ENCODE measurements around the gene HLX.
A peak's percentile ranks its signal among the peaks of the same experiment; 100 is the strongest.

HLX gene

GRCh38 chr1:220894924-220895256 lies 15.6 kb downstream of the HLX start:
- DNase-seq (ENCODE audit: low read depth), result no peak
- TF ChIP-seq, protein P1, sequence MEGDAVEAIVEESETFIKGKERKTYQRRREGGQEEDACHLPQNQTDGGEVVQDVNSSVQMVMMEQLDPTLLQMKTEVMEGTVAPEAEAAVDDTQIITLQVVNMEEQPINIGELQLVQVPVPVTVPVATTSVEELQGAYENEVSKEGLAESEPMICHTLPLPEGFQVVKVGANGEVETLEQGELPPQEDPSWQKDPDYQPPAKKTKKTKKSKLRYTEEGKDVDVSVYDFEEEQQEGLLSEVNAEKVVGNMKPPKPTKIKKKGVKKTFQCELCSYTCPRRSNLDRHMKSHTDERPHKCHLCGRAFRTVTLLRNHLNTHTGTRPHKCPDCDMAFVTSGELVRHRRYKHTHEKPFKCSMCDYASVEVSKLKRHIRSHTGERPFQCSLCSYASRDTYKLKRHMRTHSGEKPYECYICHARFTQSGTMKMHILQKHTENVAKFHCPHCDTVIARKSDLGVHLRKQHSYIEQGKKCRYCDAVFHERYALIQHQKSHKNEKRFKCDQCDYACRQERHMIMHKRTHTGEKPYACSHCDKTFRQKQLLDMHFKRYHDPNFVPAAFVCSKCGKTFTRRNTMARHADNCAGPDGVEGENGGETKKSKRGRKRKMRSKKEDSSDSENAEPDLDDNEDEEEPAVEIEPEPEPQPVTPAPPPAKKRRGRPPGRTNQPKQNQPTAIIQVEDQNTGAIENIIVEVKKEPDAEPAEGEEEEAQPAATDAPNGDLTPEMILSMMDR (conservative IDR thresholded peaks at IDR 0.05; ENCODE audit: control insufficient read depth, insufficient read depth, low read depth, low read length), result no peak
- no peak overlapping the region for H3K4me3 ChIP-seq (ENCODE audit: control insufficient read depth, low read depth, low read length)

- H3K4me3 ChIP-seq (ENCODE audit: control insufficient read depth, low read depth, low read length), result no peak overlapping the region
- DNase-seq (ENCODE audit: low read depth), result no peak
- TF ChIP-seq, protein P1 (conservative IDR thresholded peaks at IDR 0.05; ENCODE audit: control insufficient read depth, insufficient read depth, low read depth, low read length), result no peak
Measured at GRCh38 chr1:220895412-220895946, 16.2 kb downstream of the HLX start.

DNA sequence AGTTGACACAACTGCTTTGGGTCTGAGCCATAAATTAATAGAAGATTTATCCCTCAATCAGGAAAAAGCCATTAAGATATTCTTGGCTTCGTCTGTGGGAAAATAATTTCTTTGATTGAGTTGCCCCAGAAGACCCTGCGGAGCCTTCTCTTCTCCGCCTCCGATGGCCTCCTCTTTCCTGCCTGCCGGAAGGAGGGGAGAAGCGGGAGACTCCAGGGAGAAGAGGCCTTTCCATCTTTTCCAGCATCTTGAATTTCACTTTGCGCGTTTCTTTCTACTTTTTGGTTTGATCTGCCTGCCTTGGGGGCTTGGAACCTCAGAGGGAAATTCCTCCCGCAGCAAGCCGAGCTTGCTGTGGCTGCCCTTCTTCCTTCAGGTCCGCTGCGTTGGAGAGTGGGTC lies 16.8 kb downstream of the HLX start:
- DNase-seq (ENCODE audit: low read depth), result no peak
- TF ChIP-seq, protein P1 (conservative IDR thresholded peaks at IDR 0.05; ENCODE audit: control insufficient read depth, insufficient read depth, low read depth, low read length), result no peak
- H3K4me3 ChIP-seq (ENCODE audit: control insufficient read depth, low read depth, low read length), result no peak overlapping the region

DNA sequence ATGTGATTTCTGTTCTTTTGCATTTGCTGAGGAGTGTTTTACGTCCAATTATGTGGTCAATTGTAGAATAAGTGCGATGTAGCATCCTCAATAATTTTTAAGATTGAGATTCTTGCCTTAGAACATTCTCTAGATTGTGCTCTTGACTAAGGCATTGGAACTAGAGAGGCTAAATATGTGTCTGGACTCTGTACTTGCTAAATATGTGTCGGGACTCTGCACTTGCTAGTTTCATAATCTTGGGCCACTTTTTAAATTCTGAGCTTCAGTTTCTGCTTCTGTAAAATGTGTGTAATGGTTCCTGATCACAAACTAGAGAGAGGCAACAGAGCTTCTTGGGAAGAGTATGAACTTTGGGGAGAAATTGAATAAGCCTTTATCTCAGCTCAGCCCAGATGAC lies 21.6 kb downstream of the HLX start:
- H3K4me3 ChIP-seq (ENCODE audit: control insufficient read depth, low read depth, low read length), result no peak overlapping the region
- DNase-seq (ENCODE audit: low read depth), result no peak
- TF ChIP-seq, protein P1 (conservative IDR thresholded peaks at IDR 0.05; ENCODE audit: control insufficient read depth, insufficient read depth, low read depth, low read length), result no peak

DNA sequence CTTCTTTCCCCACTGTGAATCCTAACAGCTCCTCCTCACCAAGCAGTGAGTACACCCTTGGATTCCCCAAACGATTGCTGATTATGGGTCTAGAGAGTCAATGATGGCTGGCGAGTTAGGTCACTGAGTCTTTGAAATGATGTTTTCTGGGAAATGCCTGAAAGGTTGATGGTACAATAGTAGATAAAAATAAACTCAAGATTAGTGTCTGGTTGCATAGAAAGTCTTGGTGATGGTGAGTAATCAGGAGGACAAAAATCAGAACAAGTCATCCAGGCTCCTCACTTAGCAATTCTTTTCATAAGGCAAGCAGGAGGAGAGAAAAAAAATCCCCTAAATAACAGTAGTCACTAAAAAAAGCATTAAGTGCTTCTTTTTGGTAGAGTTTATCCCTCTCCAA lies 22.6 kb downstream of the HLX start:
- H3K4me3 ChIP-seq (ENCODE audit: control insufficient read depth, low read depth, low read length), result no peak overlapping the region
- TF ChIP-seq, protein P1 (conservative IDR thresholded peaks at IDR 0.05; ENCODE audit: control insufficient read depth, insufficient read depth, low read depth, low read length), result no peak
- DNase-seq (ENCODE audit: low read depth), result peak; percentile 42

DNA sequence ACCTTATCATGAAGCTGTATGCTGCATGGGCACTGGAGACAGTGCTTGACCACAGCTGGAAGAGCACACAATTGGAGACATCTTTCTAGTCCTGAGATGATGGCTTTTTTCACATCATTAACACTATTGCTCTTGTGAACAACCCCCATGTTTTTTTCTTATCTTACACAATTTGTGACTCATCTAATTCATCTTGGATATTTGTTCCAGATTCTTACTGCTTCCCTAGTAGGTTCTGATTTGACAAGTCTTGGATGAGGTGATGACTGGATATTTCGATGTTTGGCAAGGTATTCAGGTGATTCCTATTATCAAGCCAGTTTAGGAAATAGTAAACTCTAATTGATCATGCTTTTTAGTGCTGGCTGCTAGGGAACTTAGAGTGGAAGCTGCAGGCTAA lies 23.7 kb downstream of the HLX start:
- peak; percentile 68 for DNase-seq (ENCODE audit: low read depth)
- TF ChIP-seq, protein P1 (conservative IDR thresholded peaks at IDR 0.05; ENCODE audit: control insufficient read depth, insufficient read depth, low read depth, low read length), result no peak

GRCh38 chr1:220904876-220905275 lies 25.6 kb downstream of the HLX start:
- TF ChIP-seq, protein P1 (conservative IDR thresholded peaks at IDR 0.05; ENCODE audit: control insufficient read depth, insufficient read depth, low read depth, low read length), result no peak
- no peak for DNase-seq (ENCODE audit: low read depth)
- H3K4me3 ChIP-seq (ENCODE audit: control insufficient read depth, low read depth, low read length), result no peak overlapping the region

More for the DNA sequence above, 23.7 kb downstream of the HLX start:
- H3K4me3 ChIP-seq (ENCODE audit: control insufficient read depth, low read depth, low read length), result no peak overlapping the region
